GM10847 (cell line): ENCODE measurements around the gene CD58.

Source experiments
- POLR2A ChIP-seq: IDR thresholded peaks from 2 replicates; pipeline ENCODE4 v1.6.1; 2011; ENCODE audit not compliant: insufficient read length; ENCODE audit errors: extremely low read depth

Gene CD58

GRCh38 chr1:116570358-116571214 is at the start of gene CD58:
CD58 (minus strand) TSS chr1:116571026; CDS start chr1:116570972, 54 bp downstream.
- TF ChIP-seq POLR2A = peak; percentile 87

GRCh38 chr1:116605315-116605714 is 34.5 kb upstream of the CD58 start:
- TF ChIP-seq POLR2A = no peak

GRCh38 chr1:116587501-116588227 is 16.8 kb upstream of the CD58 start:
- TF ChIP-seq POLR2A = no peak

GRCh38 chr1:116586741-116587143 is 15.9 kb upstream of the CD58 start:
- TF ChIP-seq POLR2A = no peak

GRCh38 chr1:116585886-116586285 is 15.1 kb upstream of the CD58 start:
- no peak for TF ChIP-seq POLR2A

- no peak for TF ChIP-seq POLR2A
Measured at GRCh38 chr1:116581323-116581885, 10.6 kb upstream of the CD58 start.

GRCh38 chr1:116580446-116581322 is 9.9 kb upstream of the CD58 start:
- no peak for TF ChIP-seq POLR2A

- TF ChIP-seq POLR2A = no peak
Measured at GRCh38 chr1:116579259-116579875, 8.5 kb upstream of the CD58 start.

GRCh38 chr1:116578581-116578980 is 7.8 kb upstream of the CD58 start:
- TF ChIP-seq POLR2A = no peak

- no peak for TF ChIP-seq POLR2A
Measured at GRCh38 chr1:116577759-116578314, 7.0 kb upstream of the CD58 start.

GRCh38 chr1:116574581-116575291 is 3.9 kb upstream of the CD58 start:
- no peak for TF ChIP-seq POLR2A

GRCh38 chr1:116573431-116574095 is 2.7 kb upstream of the CD58 start:
- TF ChIP-seq POLR2A = no peak

- TF ChIP-seq POLR2A = no peak
Measured at GRCh38 chr1:116572771-116573430, 2.1 kb upstream of the CD58 start.
